NCI-H226 (cell line): Measurements from ENCODE around the gene GORASP2.

Experiments used
- DNase-seq: peaks from one replicate; pipeline ENCODE4 v3.0.0-alpha.2; 2015

GORASP2 gene

DNA sequence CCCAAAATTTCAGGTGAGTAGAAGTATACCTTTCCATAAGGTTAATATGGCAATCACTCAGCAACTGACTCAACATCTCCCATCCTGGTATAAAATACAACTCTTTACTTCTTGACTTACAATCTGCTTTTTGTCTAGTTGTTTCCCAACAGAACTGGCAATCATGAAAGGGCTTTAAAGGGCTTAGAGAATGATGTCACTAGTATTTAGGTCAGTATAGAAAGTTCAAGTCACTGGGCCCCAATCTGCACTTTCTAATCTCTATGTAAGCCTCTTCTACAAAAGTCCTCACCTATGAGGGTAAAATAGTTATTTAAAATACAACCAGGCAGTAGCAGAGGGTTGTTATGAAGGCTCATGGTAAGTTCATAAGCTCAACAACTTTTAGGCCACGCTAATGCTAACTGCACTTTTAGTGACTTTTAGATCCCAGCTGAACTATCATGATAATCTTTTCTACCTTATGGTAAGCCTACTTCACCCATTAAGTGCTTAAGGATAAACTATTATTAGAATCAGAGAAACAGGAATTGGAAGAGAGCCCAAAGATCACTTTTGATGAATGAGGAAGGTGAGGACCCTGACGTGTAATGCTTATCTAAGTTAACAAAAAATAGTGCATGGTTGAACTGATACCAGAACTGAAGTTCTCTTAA, 79.6 kb downstream of the GORASP2 start:
- no peak for DNase-seq

DNA sequence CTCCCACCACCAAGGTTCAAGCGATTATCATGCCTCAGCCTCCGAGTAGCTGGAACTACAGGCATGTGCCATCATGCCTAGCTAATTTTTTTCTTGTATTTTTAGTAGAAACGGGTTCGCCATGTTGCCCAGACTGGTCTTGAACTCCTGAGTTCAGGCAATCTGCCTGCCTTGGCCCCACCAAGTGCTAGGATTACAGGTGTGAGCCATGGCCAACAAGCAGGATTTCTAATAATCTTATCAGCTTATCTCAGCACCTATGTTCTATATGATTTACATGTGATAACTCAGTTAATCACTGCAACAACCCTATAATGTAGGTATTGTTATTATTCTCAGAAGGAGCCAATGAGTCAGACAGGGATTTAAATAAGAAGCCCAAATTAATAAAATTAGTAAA, 80.3 kb downstream of the GORASP2 start:
- DNase-seq: no peak

DNA sequence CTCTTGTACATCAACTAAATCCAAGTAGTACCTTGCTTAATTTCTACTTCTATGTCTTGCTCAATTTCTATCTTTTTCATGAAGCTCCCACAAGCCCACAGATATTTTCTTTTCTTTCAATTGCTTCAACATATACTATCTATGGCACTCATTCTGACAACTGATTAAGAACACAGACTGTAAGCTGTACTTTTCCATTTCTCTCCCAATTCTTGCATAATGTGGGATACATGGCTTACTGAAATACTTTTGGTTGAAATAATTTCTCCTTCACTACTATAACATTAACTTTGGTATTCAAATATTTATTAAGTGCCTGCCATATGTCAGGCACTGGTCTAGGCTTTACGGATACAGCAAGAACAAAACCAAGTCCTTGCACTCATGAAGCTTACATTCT, 84.8 kb downstream of the GORASP2 start:
- DNase-seq: no peak

DNA sequence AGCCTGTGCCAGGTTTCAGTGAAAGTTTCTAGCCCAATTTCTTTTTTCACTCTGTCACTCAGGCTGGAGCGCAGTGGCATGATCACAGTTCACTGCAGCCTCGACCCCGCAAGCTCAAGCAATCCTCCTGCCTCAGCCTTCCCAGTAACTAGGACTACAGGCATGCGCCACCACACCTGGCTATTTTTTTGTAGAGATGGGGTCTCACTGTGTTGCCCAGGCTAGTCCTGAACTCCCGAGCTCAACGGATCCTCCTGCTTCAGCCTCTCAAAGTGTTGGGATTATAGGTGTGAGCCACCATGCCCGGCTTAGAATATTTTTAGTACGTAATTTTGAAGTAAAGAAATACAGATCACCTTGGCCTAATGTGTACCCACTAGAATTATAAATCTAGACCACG, 87.1 kb downstream of the GORASP2 start:
- DNase-seq: no peak
